Heart left ventricle (tissue), 13 donors: ENCODE data around the gene KRAS.

Source experiments
- POLR2A ChIP-seq, 2 donors: fragments of 450-650 bp; IDR thresholded peaks; one replicate each; pipeline ENCODE4 v1.6.1; 2017; ENCODE audit warnings: antibody characterized with exemption in 2 of 2, mild to moderate bottlenecking in 2 of 2, moderate library complexity in 2 of 2
- TF ChIP-seq, protein P1 (sequence below), 12 donors: fragments of 200-600 bp; sonication (generic) in 4 of 12; IDR thresholded peaks; one replicate each; pipeline versions ENCODE4 v1.5.0 to v1.8.0; 2018 to 2022; ENCODE audit warnings: antibody characterized with exemption in 12 of 12, mild to moderate bottlenecking in 5 of 12
- donor health status: ischemic (EF 13 %, LVEDD 7.1; RV severe dilation, severe dysfunction).
- donor health status: DM: no; HTN: yes; CAD: no.
- donor health status: DM: no; HTN: no; CAD: no.
- donor health status: ischemic (EF 25% LVEDD 6.9; RV normal size, moderate dysfunction).
- donor health status: ischemic (EF 25% LVEDD 5.7; RV mildly dilated, moderate dysfunction).
- donor health status: ischemic (EF 35%, LVEDD 5.7; RV mildly dilated, moderate dysfunction).
- donor health status: nonischemic (EF 11% LVEDD 7.7; RV severe dilation, severe dysfunction).
- donor health status: DM: yes; HTN: yes; CAD: no.
- donor health status: PGD.
- donor health status: ischemic (EF 29% LVEDD 5.4; RV normal size, mild dysfunction).
- donor health status: nonischemic (EF 23%, LVEDD 6.1; RV moderate dilation, normal function).

DNA sequence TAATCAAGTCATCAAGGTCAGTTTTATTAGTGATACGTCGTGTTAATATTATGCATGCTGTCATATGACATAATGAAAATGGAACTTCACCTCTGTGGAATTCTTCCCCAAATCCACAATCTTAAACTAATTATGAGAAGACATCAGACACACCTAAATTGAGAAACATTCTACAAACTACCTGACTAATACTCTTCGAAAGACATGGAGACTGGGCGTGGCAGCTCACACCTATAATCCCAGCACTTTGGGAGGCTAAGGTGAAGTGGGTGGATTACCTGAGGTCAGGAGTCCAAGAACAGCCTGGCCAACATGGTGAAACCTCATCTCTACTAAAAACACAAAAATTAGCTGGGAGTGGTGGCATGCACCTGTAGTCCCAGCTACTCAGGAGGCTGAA, 33.3 kb upstream of the KRAS start:
- TF ChIP-seq, protein P1, sequence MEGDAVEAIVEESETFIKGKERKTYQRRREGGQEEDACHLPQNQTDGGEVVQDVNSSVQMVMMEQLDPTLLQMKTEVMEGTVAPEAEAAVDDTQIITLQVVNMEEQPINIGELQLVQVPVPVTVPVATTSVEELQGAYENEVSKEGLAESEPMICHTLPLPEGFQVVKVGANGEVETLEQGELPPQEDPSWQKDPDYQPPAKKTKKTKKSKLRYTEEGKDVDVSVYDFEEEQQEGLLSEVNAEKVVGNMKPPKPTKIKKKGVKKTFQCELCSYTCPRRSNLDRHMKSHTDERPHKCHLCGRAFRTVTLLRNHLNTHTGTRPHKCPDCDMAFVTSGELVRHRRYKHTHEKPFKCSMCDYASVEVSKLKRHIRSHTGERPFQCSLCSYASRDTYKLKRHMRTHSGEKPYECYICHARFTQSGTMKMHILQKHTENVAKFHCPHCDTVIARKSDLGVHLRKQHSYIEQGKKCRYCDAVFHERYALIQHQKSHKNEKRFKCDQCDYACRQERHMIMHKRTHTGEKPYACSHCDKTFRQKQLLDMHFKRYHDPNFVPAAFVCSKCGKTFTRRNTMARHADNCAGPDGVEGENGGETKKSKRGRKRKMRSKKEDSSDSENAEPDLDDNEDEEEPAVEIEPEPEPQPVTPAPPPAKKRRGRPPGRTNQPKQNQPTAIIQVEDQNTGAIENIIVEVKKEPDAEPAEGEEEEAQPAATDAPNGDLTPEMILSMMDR (IDR thresholded peaks at IDR 0.05): no peak
- TF ChIP-seq POLR2A (IDR thresholded peaks at IDR 0.05): no peak
